ENCODE measurements around the gene WNT4.

DNA sequence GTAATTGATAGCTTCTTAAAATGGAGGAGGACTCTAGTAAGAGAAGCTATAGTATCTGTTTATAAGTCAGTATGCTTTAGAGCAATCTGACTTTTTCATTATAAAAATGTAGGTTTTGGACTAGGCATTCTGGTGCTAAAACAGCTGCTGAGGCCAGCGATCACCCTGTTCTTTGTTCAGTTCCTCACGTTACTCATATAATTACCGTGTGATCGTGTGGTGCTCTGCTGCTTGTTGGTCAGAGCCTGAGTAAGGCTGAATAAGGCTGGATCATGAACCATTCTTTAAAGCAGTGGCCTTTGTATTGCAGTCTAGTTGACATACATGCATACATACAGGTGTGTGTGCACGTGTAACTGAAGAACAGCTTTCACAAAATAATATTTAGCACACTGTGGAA, 65.2 kb downstream of the WNT4 start:
- TF ChIP-seq EZH2 (IDR thresholded peaks at IDR 0.05; ENCODE audit: borderline replicate concordance, control insufficient read depth, low read depth, low read length): no peak
- TF ChIP-seq SP1 (IDR thresholded peaks at IDR 0.05; ENCODE audit: low read depth, low read length): no peak
- TF ChIP-seq, protein P1, sequence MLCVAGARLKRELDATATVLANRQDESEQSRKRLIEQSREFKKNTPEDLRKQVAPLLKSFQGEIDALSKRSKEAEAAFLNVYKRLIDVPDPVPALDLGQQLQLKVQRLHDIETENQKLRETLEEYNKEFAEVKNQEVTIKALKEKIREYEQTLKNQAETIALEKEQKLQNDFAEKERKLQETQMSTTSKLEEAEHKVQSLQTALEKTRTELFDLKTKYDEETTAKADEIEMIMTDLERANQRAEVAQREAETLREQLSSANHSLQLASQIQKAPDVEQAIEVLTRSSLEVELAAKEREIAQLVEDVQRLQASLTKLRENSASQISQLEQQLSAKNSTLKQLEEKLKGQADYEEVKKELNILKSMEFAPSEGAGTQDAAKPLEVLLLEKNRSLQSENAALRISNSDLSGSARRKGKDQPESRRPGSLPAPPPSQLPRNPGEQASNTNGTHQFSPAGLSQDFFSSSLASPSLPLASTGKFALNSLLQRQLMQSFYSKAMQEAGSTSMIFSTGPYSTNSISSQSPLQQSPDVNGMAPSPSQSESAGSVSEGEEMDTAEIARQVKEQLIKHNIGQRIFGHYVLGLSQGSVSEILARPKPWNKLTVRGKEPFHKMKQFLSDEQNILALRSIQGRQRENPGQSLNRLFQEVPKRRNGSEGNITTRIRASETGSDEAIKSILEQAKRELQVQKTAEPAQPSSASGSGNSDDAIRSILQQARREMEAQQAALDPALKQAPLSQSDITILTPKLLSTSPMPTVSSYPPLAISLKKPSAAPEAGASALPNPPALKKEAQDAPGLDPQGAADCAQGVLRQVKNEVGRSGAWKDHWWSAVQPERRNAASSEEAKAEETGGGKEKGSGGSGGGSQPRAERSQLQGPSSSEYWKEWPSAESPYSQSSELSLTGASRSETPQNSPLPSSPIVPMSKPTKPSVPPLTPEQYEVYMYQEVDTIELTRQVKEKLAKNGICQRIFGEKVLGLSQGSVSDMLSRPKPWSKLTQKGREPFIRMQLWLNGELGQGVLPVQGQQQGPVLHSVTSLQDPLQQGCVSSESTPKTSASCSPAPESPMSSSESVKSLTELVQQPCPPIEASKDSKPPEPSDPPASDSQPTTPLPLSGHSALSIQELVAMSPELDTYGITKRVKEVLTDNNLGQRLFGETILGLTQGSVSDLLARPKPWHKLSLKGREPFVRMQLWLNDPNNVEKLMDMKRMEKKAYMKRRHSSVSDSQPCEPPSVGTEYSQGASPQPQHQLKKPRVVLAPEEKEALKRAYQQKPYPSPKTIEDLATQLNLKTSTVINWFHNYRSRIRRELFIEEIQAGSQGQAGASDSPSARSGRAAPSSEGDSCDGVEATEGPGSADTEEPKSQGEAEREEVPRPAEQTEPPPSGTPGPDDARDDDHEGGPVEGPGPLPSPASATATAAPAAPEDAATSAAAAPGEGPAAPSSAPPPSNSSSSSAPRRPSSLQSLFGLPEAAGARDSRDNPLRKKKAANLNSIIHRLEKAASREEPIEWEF (IDR thresholded peaks at IDR 0.05; ENCODE audit: insufficient replicate concordance, low read depth, low read length): no peak
- TF ChIP-seq POLR2A (IDR thresholded peaks at IDR 0.05; ENCODE audit: low read depth, low read length): no peak
- TF ChIP-seq, protein P2, sequence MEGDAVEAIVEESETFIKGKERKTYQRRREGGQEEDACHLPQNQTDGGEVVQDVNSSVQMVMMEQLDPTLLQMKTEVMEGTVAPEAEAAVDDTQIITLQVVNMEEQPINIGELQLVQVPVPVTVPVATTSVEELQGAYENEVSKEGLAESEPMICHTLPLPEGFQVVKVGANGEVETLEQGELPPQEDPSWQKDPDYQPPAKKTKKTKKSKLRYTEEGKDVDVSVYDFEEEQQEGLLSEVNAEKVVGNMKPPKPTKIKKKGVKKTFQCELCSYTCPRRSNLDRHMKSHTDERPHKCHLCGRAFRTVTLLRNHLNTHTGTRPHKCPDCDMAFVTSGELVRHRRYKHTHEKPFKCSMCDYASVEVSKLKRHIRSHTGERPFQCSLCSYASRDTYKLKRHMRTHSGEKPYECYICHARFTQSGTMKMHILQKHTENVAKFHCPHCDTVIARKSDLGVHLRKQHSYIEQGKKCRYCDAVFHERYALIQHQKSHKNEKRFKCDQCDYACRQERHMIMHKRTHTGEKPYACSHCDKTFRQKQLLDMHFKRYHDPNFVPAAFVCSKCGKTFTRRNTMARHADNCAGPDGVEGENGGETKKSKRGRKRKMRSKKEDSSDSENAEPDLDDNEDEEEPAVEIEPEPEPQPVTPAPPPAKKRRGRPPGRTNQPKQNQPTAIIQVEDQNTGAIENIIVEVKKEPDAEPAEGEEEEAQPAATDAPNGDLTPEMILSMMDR (IDR thresholded peaks at IDR 0.05 in 2 of 3, conservative IDR thresholded peaks at IDR 0.05 in 1 of 3; ENCODE audit: control insufficient read depth in 2 of 3, extremely low read depth in 1 of 3, insufficient read depth in 1 of 3, low read depth in 3 of 3, low read length in 3 of 3): no peak
- no peak for TF ChIP-seq EGR1 (IDR thresholded peaks at IDR 0.05; ENCODE audit: borderline replicate concordance in 1 of 2, low read depth in 2 of 2, low read length in 2 of 2)
- no peak for TF ChIP-seq YY1 (IDR thresholded peaks at IDR 0.05; ENCODE audit: low read depth, low read length)
- TF ChIP-seq EP300 (IDR thresholded peaks at IDR 0.05; ENCODE audit: borderline replicate concordance in 1 of 2, control insufficient read depth in 1 of 2, low read depth in 2 of 2, low read length in 2 of 2): no peak
- no peak for TF ChIP-seq ZNF274 (IDR thresholded peaks at IDR 0.05; ENCODE audit: insufficient read depth, insufficient read length)
